GM12878 (cell line): ENCODE data around the gene PCNP. TPM values are rescaled to one million over a fixed set of nuclear protein-coding genes. Genes with fewer than 3 reads are reported as not detected.

Source experiments
- ATAC-seq: fragments of 200-7000 bp; cut with Tn5 transposase; 3 replicates; pipeline ENCODE4 v1.9.1; 2020; ENCODE audit warnings: mild to moderate bottlenecking, moderate library complexity
- BruUV-seq: library from RNA; stranded (reverse); fragments of 400-500 nt; replicated peaks from 2 replicates; lab custom pipeline; 2021; lab: Mats Ljungman, UMichigan
- CTCF ChIA-PET: fragments of 300-600 bp; sonication (Branson Sonifier 250); formaldehyde crosslinking; extraction: SDS; loops from one replicate; lab custom pipeline; 2021; ENCODE audit warnings: inconsistent platforms; lab: Yijun Ruan, JAX
- POLR2A ChIA-PET: fragments of 350-600 bp; formaldehyde crosslinking; extraction: SDS; loops from one replicate; lab custom pipeline; 2021; ENCODE audit warnings: inconsistent platforms; lab: Charles Lee
- RAD21 ChIA-PET: fragments of 300-600 bp; sonication (Branson Sonifier 250); formaldehyde crosslinking; loops from one replicate; lab custom pipeline; 2023; ENCODE audit warnings: antibody characterized with exemption; ENCODE audit not compliant: unreplicated experiment; lab: Charles Lee
- SMC1A ChIA-PET: fragments of 300-600 bp; sonication (Branson Sonifier 250); formaldehyde crosslinking; loops from one replicate; lab custom pipeline; 2023; ENCODE audit not compliant: unreplicated experiment, uncharacterized antibody; lab: Charles Lee
- DNase-seq: peaks from one replicate; pipeline ENCODE4 v3.0.0-alpha.2; 2011; ENCODE audit warnings: low read depth, low spot score
- FAIRE-seq: peaks from 3 replicates; lab custom pipeline; 2011; peaks lifted over from hg19 to GRCh38; lab: Jason Lieb, UNC
- H2AFZ ChIP-seq: 2 replicates; pipeline ENCODE4 v1.6.0; 2011; ENCODE audit warnings: low read depth, low read length, control low read depth; ENCODE audit not compliant: control insufficient read depth
- H3K27ac ChIP-seq: 2 replicates; pipeline ENCODE4 v1.5.1; 2011; ENCODE audit warnings: control low read depth; ENCODE audit not compliant: control insufficient read depth, insufficient read depth
- H3K27me3 ChIP-seq, 2 experiments: replicated peaks in 1 of 2; 2 replicates each; pipeline versions ENCODE4 v1.6.0 to v1.6.1; 2011; ENCODE audit warnings: low read length in 1 of 2; ENCODE audit not compliant: control insufficient read depth in 2 of 2, insufficient read depth in 2 of 2
- H3K36me3 ChIP-seq, 2 experiments: 2 replicates each; pipeline ENCODE4 v1.5.1; 2011; ENCODE audit warnings: low read length in 1 of 2; ENCODE audit not compliant: control insufficient read depth in 2 of 2, insufficient read depth in 2 of 2
- H3K4me1 ChIP-seq: 2 replicates; pipeline ENCODE4 v1.6.1; 2011; ENCODE audit warnings: mild to moderate bottlenecking, low read length, moderate library complexity, mixed read lengths; ENCODE audit not compliant: control insufficient read depth, insufficient read depth
- H3K4me2 ChIP-seq: 2 replicates; pipeline ENCODE4 v1.6.0; 2011; ENCODE audit warnings: control low read depth; ENCODE audit not compliant: control insufficient read depth, insufficient read depth
- H3K4me3 ChIP-seq: fragments of 200-600 bp; sonication (generic); 2 replicates; pipeline ENCODE4 v1.5.1; 2016
- H3K79me2 ChIP-seq: 2 replicates; pipeline ENCODE4 v1.6.0; 2011; ENCODE audit warnings: low read length; ENCODE audit not compliant: control insufficient read depth, insufficient read depth
- H3K9ac ChIP-seq: 2 replicates; pipeline ENCODE4 v1.8.0; 2011; ENCODE audit warnings: low read length, control low read depth, mixed read lengths; ENCODE audit not compliant: control insufficient read depth, insufficient read depth
- H3K9me3 ChIP-seq: replicated peaks from 3 replicates; pipeline ENCODE4 v1.5.1; 2011; ENCODE audit warnings: mild to moderate bottlenecking, low read length; ENCODE audit not compliant: control insufficient read depth, insufficient read depth
- H4K20me1 ChIP-seq: 2 replicates; pipeline ENCODE4 v1.6.0; 2011; ENCODE audit not compliant: control insufficient read depth, insufficient read depth
- ESRRA ChIP-seq: IDR thresholded peaks from 2 replicates; pipeline ENCODE4 v1.6.1; 2012; ENCODE audit warnings: mild to moderate bottlenecking, low read length, improper control_type of control experiment
- KAT2A ChIP-seq: conservative IDR thresholded peaks from 2 replicates; pipeline ENCODE4 v1.6.1; 2011; ENCODE audit warnings: low read depth, low read length; ENCODE audit not compliant: control insufficient read depth
- NFYA ChIP-seq: IDR thresholded peaks from 2 replicates; pipeline ENCODE4 v1.6.1; 2011; ENCODE audit warnings: low read depth, mild to moderate bottlenecking, low read length, improper control_type of control experiment, borderline replicate concordance
- RAD51 ChIP-seq: fragments of 450-650 bp; IDR thresholded peaks from 2 replicates; pipeline ENCODE4 v1.6.1; 2016; ENCODE audit warnings: moderate library complexity, mild to moderate bottlenecking, inconsistent platforms
- RUNX3 ChIP-seq: IDR thresholded peaks from 2 replicates; pipeline ENCODE4 v1.6.1; 2012; ENCODE audit warnings: low read length, inconsistent platforms
- WGBS: methylation state at CpG from one replicate; pipeline ENCODE4 v1.1.6; 2016; ENCODE audit warnings: low lambda C conversion rate; ENCODE audit not compliant: insufficient replicate concordance, insufficient coverage; ENCODE audit errors: missing lambda C conversion rate; 5-methylcytosine and 5-hydroxymethylcytosine counted together
- in situ Hi-C: fragments of 300-500 bp; cut with MboI; formaldehyde crosslinking; loops from 9 replicates; pipeline ENCODE4 v1.14.3; 2018; ENCODE audit warnings: mixed read lengths
- intact Hi-C: fragments of 100-400 bp; cut with micrococcal nuclease; formaldehyde crosslinking; loops from one replicate; pipeline ENCODE4 v1.14.2; 2022; ENCODE audit not compliant: unreplicated experiment
- polyA plus RNA-seq, 11 experiments: library from polyadenylated mRNA; depleted of rRNA in 4 of 11; unstranded in 6 of 11; stranded (reverse) in 5 of 11; fragments of >200 nt; fragmentation: Nextera tagmentation in 4 of 11; fragmentation: Illumina TruSeq in 1 of 11; extraction: Ambion mirVana in 4 of 11; extraction: Trizol in 1 of 11; gene quantifications; 1 replicate in 1 of 11; 2 replicates in 10 of 11; pipeline versions ENCODE4 v1.2.1 to v1.2.3, GENCODE V29; 2011 to 2016; ENCODE audit warnings: inconsistent platforms in 2 of 11, missing spikeins in 2 of 11, low read depth in 1 of 11
- total RNA-seq, 4 experiments: library from RNA; depleted of rRNA in 3 of 4; stranded (reverse); fragments of >200 nt in 3 of 4; fragmentation: Illumina TruSeq in 1 of 4; extraction: Trizol in 1 of 4; gene quantifications; 2 replicates each; pipeline versions ENCODE4 v1.2.1 to v1.2.3, GENCODE V29; 2013 to 2021
- TF ChIP-seq, protein P1 (sequence below): fragments of 450-650 bp; IDR thresholded peaks from 2 replicates; pipeline ENCODE4 v1.6.1; 2017; ENCODE audit warnings: mild to moderate bottlenecking, moderate library complexity
- TF ChIP-seq, protein P2 (sequence below): fragments of 450-650 bp; IDR thresholded peaks from 2 replicates; pipeline ENCODE4 v1.6.1; 2017; ENCODE audit warnings: mild to moderate bottlenecking, low read depth, inconsistent platforms; ENCODE audit not compliant: poor library complexity, severe bottlenecking
- TF ChIP-seq, protein P3 (sequence below), 3 experiments: IDR thresholded peaks in 2 of 3; conservative IDR thresholded peaks in 1 of 3; 2 replicates each; pipeline ENCODE4 v1.5.1; 2011; ENCODE audit warnings: low read depth in 3 of 3, low read length in 3 of 3, mild to moderate bottlenecking in 3 of 3, control low read depth in 2 of 3, moderate library complexity in 2 of 3, inconsistent platforms in 1 of 3, mixed read lengths in 1 of 3; ENCODE audit not compliant: control insufficient read depth in 2 of 3, insufficient read depth in 1 of 3; ENCODE audit errors: extremely low read depth in 1 of 3
- TF ChIP-seq, protein P4 (sequence below): IDR thresholded peaks from 2 replicates; pipeline ENCODE4 v1.6.1; 2011; ENCODE audit warnings: low read depth, mild to moderate bottlenecking, low read length, moderate library complexity, borderline replicate concordance; ENCODE audit errors: extremely low read depth
- TF ChIP-seq, protein P5 (sequence below): IDR thresholded peaks from 2 replicates; pipeline ENCODE4 v1.6.1; 2012; ENCODE audit warnings: low read depth, low read length, improper control_type of control experiment
- TF ChIP-seq, protein P6 (sequence below): IDR thresholded peaks from 2 replicates; pipeline ENCODE4 v1.6.1; 2011; ENCODE audit warnings: borderline replicate concordance, low read depth, mild to moderate bottlenecking, moderate library complexity, mixed read lengths, low read length; ENCODE audit not compliant: insufficient read depth; ENCODE audit errors: extremely low read length

The PCNP gene
- total and polyA plus RNA-seq, 10 of the 15 experiments (the other 5 are each of a cell fraction or from before 2014, with no cell fraction given) = 49.8 to 179 (median 109) TPM

DNA sequence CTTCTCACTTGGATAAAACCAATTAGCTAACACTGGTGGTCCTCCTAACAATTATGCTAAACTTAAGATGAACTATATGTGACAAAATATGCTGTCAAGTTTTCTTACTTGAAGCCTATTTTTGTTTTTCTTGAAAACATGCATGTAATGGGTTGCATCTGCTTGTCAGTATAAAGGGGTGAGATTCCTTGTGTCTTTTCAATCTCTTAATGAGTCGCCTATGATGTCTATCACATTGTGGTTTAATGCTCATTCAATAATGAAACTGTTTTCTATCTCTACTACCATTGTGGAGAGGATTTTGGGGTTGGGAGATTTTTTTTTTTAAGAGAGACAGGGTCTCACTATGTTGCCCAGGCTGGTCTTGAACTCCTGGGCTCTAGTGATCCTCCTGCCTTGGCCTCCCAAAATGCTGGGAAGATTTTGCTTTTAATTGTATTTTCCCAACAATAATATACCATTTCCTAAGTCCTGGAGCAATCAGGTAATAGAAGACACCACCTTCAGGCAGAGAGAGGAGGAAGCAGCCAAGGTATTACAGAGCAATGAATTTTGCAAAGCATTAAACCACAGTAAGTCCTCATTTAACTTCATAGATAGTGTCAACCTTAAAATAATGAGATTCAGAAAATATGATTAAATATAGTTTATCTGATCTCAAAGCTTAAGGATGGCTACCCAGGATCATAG lies 29.7 kb upstream of the PCNP start:
- Histone ChIP-seq H4K20me1 (no peaks in the 10 kb centered on the region), H3K79me2 (no peaks in the 10 kb centered on the region), H3K36me3 (no peaks in the 10 kb centered on the region), H3K4me1 (no peaks in the 10 kb centered on the region), H3K27ac (no peak overlapping the region), H3K4me3 (no peak overlapping the region), H3K4me2 (no peak overlapping the region), H3K27me3 (no peaks in the 10 kb centered on the region), H3K9ac (no peak overlapping the region), H3K9me3 (no peaks in the 10 kb centered on the region), H2AFZ (no peak overlapping the region)
- intact Hi-C loops = no loop called here
- no TSS peak for BruUV-seq
- in situ Hi-C loops = no loop called here
- 0% methylated on average over 1 of the region's 1 CpG for WGBS
- ChIA-PET SMC1A (interaction anchor here (0.7 to 1.4 kb wide), 3 partner anchors 9 to 59 kb away, joined by 3 read pairs; no protein-coding TSS in a partner anchor), RAD21 (no interaction called here), POLR2A (no interaction called here), CTCF (no interaction called here)
- DNase-seq (no peak), ATAC-seq (no peak), FAIRE-seq (no peak)
- TF ChIP-seq, protein P1, sequence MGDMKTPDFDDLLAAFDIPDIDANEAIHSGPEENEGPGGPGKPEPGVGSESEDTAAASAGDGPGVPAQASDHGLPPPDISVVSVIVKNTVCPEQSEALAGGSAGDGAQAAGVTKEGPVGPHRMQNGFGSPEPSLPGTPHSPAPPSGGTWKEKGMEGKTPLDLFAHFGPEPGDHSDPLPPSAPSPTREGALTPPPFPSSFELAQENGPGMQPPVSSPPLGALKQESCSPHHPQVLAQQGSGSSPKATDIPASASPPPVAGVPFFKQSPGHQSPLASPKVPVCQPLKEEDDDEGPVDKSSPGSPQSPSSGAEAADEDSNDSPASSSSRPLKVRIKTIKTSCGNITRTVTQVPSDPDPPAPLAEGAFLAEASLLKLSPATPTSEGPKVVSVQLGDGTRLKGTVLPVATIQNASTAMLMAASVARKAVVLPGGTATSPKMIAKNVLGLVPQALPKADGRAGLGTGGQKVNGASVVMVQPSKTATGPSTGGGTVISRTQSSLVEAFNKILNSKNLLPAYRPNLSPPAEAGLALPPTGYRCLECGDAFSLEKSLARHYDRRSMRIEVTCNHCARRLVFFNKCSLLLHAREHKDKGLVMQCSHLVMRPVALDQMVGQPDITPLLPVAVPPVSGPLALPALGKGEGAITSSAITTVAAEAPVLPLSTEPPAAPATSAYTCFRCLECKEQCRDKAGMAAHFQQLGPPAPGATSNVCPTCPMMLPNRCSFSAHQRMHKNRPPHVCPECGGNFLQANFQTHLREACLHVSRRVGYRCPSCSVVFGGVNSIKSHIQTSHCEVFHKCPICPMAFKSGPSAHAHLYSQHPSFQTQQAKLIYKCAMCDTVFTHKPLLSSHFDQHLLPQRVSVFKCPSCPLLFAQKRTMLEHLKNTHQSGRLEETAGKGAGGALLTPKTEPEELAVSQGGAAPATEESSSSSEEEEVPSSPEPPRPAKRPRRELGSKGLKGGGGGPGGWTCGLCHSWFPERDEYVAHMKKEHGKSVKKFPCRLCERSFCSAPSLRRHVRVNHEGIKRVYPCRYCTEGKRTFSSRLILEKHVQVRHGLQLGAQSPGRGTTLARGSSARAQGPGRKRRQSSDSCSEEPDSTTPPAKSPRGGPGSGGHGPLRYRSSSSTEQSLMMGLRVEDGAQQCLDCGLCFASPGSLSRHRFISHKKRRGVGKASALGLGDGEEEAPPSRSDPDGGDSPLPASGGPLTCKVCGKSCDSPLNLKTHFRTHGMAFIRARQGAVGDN = no peak
- TF ChIP-seq RUNX3 = no peak
- TF ChIP-seq NFYA = no peak
- TF ChIP-seq, protein P2, sequence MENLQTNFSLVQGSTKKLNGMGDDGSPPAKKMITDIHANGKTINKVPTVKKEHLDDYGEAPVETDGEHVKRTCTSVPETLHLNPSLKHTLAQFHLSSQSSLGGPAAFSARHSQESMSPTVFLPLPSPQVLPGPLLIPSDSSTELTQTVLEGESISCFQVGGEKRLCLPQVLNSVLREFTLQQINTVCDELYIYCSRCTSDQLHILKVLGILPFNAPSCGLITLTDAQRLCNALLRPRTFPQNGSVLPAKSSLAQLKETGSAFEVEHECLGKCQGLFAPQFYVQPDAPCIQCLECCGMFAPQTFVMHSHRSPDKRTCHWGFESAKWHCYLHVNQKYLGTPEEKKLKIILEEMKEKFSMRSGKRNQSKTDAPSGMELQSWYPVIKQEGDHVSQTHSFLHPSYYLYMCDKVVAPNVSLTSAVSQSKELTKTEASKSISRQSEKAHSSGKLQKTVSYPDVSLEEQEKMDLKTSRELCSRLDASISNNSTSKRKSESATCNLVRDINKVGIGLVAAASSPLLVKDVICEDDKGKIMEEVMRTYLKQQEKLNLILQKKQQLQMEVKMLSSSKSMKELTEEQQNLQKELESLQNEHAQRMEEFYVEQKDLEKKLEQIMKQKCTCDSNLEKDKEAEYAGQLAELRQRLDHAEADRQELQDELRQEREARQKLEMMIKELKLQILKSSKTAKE = no peak
- no peak for TF ChIP-seq ESRRA
- no peak for TF ChIP-seq RAD51
- TF ChIP-seq, protein P3, sequence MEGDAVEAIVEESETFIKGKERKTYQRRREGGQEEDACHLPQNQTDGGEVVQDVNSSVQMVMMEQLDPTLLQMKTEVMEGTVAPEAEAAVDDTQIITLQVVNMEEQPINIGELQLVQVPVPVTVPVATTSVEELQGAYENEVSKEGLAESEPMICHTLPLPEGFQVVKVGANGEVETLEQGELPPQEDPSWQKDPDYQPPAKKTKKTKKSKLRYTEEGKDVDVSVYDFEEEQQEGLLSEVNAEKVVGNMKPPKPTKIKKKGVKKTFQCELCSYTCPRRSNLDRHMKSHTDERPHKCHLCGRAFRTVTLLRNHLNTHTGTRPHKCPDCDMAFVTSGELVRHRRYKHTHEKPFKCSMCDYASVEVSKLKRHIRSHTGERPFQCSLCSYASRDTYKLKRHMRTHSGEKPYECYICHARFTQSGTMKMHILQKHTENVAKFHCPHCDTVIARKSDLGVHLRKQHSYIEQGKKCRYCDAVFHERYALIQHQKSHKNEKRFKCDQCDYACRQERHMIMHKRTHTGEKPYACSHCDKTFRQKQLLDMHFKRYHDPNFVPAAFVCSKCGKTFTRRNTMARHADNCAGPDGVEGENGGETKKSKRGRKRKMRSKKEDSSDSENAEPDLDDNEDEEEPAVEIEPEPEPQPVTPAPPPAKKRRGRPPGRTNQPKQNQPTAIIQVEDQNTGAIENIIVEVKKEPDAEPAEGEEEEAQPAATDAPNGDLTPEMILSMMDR (IDR thresholded peaks at IDR 0.05 in 2 of 3, conservative IDR thresholded peaks at IDR 0.05 in 1 of 3; ENCODE audit: control insufficient read depth in 2 of 3, extremely low read depth in 1 of 3, insufficient read depth in 1 of 3, low read depth in 3 of 3, low read length in 3 of 3) = peak in 1 of 3 experiments; percentile 13; a peak in 1 of 6 replicates
- TF ChIP-seq, protein P4, sequence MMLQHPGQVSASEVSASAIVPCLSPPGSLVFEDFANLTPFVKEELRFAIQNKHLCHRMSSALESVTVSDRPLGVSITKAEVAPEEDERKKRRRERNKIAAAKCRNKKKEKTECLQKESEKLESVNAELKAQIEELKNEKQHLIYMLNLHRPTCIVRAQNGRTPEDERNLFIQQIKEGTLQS = no peak
- TF ChIP-seq KAT2A = no peak
- TF ChIP-seq, protein P5, sequence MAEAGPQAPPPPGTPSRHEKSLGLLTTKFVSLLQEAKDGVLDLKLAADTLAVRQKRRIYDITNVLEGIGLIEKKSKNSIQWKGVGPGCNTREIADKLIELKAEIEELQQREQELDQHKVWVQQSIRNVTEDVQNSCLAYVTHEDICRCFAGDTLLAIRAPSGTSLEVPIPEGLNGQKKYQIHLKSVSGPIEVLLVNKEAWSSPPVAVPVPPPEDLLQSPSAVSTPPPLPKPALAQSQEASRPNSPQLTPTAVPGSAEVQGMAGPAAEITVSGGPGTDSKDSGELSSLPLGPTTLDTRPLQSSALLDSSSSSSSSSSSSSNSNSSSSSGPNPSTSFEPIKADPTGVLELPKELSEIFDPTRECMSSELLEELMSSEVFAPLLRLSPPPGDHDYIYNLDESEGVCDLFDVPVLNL = no peak
- TF ChIP-seq, protein P6, sequence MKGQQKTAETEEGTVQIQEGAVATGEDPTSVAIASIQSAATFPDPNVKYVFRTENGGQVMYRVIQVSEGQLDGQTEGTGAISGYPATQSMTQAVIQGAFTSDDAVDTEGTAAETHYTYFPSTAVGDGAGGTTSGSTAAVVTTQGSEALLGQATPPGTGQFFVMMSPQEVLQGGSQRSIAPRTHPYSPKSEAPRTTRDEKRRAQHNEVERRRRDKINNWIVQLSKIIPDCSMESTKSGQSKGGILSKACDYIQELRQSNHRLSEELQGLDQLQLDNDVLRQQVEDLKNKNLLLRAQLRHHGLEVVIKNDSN = no peak
